DMS53 (cell line): ENCODE measurements around the gene ADRM1.
A peak's percentile ranks its signal among the peaks of the same experiment; 100 is the strongest.

Experiments
- DNase-seq: peaks from one replicate; lab custom pipeline; 2025; lab: John Stamatoyannopoulos, UW

ADRM1 gene

GRCh38 chr20:62355878-62356588 is 53.2 kb downstream of the ADRM1 start:
- peak; percentile 93 for DNase-seq

DNA sequence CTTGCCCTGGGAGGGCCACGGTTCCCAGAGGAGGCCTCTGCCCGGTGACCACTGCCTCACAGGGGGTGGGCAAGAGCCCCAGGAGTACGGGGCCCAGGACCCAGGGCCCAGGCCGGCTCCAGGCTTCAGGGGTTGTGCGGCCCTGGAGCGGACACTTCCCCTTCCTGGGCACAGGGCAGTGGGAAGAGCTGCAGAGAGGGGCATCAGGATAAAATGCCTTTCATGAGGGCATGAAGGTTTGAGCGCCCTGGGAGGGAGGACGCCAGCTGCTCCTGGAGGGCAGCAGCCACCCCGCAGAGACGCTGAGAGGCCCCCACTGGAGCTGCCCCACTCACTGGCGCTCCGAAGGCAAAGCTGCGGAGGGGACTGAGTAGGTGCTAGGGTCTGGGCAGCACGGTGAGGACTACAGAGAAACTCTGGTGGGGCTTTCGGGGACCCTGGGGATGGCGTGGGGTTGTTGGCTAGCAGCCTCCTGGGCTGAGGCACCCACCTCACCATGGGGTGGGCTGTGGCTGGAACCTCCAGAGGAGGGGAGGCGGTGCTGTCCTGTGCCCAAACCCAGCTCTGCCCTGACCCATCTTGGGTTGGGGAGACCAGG is 53.9 kb downstream of the ADRM1 start:
- peak; percentile 48 for DNase-seq

DNA sequence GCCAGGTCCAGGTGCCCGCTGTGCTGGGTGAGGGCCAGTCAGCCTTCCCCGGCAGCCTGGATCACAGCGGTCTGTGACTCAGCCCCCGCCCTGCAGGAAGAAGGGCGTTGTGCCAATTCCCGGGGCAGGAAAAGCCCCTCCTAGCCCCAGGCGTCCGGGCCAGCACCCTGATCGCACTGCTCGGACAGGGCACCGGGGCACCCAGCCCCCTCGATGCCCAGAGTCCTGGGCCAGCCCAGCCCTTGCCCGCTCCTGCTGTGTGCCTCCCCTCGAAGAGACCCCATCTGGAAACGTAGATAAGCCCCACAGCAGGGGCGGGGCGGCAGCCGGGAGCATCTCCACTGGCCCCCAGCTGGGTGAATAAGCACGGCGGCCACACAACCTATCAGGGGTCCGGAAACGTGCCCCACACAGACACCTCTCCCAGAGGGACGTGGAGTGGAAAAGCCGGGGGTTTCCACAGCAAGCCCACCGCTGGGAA is 54.4 kb downstream of the ADRM1 start:
- DNase-seq, result peak; percentile 49

- DNase-seq, result no peak
These were observed 54.9 kb downstream of the ADRM1 start for GRCh38 chr20:62357681-62358080.
